GM18867 (cell line): ENCODE measurements around the gene ONECUT3.

Experiments used
- ATAC-seq: cut with Tn5 transposase; IDR thresholded peaks from one replicate; pipeline ENCODE4 v1.9.1; 2021; ENCODE audit warnings: mild to moderate bottlenecking, moderate library complexity; ENCODE audit not compliant: unreplicated experiment

Gene ONECUT3

DNA sequence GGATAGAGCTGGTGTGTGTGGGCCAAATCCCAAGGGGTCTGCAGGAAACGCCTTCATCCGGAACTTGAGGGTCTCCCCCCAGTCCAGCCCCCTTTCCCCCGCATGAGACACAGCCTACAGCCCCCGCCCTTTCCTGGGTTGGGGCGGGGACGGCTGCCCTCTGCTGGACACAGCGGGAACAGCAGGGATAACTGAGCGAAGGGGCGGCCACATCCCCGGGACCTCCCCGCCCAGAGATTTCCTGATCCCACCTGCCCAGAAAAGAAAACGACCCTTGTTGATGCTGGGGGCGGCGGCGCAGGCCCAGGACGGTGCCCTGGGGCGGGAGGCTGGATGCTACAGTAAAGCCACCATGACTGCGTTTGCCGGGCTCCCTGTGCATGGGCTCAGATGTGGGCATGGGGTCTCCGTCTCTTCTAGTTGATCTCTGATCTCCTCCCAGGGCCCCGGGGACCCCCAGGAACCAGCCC is 14.2 kb downstream of the ONECUT3 start:
- ATAC-seq, result no peak

DNA sequence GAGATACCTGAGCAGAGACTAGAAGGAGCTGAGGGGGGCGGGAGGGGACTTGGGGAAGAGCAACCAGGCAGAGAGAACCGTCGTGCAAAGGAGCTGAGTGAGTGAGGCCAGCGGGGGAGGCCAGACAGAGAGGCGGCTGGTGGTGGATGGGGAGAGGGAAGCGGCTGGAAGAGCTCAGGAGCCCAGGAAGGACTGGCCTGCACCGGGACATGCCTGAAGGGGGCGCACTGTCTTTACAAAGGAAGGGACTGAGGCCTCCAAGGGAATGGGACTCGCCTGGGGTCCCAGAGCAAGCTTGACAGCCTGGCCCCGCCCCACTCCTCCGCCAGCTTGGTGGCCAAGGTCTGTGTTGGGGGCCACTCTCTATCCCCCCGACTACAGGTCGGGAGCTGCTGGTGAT is 14.9 kb downstream of the ONECUT3 start:
- no peak for ATAC-seq

DNA sequence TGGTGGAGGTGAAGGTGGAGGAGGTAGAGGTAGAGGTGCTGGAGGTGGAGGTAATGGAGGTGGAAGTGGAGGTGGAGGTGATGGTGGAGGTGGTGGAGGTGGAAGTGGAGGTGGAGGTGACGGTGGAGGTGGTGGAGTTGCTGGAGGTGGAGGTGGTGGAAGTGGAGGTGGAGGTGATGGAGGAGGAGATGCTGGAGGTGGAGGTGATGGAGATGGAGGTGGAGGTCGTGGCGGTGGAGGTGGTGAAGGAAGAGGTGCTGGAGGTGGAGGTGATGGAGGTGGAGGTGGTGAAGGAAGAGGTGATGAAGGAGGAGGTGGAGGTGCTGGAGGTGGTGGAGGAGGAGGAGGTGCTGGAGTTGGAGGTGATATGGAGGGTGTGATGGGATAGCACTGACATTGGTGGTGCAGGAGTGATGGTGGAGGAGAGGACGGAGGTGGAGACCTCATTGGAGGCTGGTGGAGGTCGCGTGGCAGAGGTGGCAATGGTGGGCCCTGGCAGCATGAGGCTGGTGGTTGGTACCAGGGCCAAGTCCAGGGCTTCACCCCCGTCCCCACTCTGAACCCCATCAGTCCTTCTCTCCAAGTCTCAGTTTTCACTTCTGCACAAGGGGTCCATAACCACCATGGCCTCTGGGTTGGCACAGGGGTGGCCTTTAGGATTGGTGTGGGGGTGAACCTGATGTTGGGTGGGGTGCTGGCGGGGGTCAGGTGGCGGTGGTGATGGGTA is 15.8 kb downstream of the ONECUT3 start:
- no peak for ATAC-seq

DNA sequence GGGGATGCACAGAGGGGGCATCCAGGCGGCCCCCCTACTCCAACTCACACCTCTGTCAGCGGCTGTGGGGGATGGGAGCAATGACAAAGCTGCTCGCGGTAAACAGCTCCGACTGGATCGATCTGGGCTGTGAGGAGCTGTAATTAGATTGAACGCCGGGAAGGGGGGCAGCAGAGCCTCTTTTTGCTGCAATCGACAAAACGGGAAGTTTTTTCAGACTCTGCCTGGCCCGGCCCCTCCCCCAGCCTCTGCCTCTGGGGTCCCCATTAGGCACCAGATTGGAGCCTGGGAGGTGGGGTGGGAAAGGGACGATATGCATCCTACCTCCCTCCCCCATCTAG is 16.3 kb downstream of the ONECUT3 start:
- ATAC-seq, result no peak

DNA sequence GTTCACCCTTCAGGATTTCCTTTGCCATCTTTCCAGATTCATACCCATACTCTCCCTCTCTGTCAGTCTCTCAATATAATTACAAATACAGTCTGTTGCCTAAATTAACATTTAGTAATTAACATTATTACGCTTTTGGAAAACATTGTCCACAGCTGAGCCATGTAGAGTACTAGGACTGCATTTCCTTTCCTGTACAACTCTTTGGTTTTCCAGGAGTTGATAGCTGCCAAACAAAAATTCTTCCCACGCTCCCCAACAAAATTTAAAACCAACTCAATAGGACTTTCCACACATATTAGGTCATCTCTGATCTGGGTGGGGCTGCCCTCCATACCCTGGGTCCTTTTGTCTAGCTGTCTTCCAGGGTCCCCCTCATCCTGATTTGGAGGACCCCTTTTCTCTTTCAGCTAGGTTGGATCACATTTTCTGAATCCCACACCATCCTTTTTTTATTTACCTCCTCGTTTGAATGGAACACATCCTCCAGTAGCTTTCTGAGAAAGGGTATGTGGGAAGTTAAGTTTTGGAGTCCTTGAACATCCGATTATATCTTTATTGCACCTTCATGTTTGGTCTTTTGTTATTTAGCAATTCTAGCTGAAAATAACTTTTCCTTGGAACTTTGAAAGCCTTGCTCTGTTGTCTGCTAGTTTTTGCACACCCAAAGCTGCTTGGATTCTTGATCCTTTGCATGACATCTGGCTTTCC is 17.7 kb downstream of the ONECUT3 start:
- ATAC-seq, result no peak

DNA sequence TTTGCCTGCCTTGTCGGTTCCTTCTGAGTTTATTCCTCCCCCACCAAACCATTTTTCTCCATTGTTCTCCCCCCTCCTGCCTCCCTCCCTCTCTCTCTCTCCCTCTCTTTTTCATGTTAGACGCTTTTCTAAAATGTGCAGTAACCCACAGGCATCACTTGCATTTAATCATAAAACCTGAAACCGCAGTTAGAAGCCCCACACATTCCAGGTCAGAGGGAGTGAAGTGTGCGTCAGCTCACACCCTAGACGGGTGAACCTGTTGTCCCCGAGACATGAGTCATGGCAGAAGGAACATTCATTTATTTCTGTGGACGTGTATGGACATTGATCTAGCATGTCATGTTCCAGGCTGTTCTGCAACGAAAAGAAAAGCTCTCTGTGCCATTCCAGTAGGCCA is 19.9 kb downstream of the ONECUT3 start:
- no peak for ATAC-seq

DNA sequence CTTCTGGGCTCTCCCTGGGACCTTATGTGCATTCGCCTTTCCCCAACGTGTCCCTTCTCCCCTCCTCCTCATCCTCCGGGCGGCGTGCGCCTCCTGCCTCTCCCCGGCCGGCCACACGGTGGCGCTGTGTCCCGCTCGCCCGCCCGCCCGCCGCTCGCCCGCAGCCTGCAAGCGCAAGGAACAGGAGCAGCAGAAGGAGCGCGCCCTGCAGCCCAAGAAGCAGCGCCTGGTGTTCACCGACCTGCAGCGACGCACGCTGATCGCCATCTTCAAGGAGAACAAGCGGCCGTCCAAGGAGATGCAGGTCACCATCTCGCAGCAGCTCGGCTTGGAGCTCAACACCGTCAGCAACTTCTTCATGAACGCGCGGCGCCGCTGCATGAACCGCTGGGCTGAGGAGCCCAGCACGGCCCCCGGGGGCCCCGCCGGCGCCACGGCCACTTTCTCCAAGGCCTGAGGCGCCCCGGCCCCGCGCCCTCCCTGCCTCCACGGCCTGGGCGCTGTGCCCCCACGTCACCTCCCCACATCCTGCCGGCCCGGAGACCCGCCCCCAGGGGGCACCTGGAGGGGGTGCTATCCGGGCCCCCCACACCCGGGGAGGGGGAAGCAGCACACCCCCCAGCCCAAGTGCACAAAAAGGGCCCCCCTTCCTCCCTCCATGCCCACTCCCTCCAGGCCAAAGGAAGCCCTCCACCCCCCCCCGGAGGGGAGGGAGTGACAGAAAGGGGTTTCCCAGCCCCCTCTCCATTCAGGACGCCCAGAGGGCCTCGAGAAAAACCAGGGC is 21.9 kb downstream of the ONECUT3 start:
- no peak for ATAC-seq

DNA sequence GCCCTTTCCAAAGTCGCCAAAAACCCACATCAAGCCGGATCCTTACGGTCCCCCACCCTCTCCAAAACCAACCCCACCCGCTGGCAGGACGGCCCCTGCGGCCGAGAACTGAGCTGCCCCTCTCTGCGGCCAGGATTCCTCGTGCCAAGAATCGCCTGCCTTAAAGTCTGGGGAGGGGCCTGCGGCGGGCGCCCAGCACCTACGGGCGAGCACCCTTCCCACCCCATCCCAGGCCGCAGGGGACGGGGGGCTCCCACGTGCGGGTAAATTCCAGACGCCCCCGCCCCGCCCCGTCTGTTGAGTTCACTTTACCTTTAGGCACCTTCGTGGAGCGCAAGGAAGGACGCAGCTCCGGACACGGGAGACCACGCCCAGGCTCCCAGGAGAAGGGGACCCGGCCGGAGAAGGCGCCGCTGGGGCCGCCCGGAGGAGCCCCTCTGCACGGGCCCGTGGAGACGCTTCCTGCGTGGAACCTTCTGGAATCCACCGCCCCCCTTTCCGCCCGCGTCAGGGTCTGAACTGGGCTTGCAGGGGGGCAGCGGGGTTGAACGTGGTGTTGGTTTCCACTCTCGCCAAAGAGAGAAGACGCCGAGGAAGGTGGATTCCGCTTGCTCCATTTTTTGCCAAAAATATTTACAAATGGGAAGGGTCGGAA is 22.8 kb downstream of the ONECUT3 start:
- ATAC-seq, result no peak

DNA sequence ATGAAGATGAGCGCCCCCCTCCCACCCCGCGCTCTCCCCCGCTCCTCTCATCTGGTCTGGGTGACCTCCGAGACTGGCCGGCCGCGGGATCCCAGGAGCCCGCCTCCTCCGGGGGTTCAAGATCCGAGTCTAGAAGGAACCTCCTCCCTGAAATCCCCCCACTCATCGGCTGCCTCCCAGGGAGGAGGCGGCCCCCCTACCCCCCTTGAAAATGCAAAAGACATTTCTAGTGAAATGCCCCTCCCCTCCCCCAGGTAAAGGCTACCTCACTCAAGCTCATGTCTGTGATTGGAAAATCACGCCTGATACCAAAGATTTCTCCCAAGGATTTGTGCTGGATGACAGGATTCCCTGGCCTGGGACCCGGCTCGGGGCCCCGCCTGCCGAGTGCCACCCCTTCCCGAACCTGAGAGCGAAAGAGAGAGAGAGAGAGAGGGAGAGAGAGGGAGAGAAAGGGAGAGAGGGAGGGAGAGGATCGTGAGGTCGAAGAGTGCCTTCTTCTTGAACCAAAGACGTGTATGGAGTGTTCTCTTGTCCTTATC is 23.4 kb downstream of the ONECUT3 start:
- no peak for ATAC-seq

DNA sequence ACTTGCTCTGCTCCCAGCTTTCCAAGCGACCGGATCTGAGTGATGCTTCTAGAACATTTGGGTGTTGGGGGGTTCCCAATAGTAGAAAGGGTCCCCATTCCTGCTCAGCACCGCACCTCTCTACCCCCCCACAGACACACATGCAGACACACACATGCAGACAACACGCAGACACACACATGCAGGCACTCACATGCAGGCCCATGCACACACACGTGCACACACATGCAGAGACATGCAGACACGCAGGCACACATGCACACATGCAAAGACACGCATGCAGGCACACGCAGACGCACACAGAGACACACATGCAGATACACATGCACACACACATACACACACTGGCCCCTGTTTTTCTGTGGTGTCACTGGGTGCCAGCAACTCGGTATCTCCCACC is 23.8 kb downstream of the ONECUT3 start:
- ATAC-seq, result no peak

DNA sequence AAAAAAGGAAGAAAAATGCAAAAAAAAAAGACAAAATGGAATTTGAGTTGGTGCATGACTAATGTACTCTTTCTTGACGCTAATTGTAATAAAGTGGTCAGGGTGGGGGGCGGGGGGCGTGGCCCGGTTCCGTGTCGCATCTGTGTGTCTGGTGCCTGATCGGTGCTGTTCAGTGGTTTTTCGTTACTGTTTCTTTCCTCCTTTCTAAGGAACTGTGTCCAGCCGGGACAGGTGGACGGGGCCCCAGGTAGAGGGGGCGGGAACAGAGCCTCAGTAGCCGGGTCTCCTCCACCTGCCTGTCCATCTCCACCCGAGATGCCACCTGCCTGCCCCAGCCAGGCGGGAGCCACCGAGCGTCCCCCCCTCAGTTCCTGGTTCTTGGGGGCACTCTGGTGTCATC is 26.3 kb downstream of the ONECUT3 start:
- ATAC-seq, result no peak

DNA sequence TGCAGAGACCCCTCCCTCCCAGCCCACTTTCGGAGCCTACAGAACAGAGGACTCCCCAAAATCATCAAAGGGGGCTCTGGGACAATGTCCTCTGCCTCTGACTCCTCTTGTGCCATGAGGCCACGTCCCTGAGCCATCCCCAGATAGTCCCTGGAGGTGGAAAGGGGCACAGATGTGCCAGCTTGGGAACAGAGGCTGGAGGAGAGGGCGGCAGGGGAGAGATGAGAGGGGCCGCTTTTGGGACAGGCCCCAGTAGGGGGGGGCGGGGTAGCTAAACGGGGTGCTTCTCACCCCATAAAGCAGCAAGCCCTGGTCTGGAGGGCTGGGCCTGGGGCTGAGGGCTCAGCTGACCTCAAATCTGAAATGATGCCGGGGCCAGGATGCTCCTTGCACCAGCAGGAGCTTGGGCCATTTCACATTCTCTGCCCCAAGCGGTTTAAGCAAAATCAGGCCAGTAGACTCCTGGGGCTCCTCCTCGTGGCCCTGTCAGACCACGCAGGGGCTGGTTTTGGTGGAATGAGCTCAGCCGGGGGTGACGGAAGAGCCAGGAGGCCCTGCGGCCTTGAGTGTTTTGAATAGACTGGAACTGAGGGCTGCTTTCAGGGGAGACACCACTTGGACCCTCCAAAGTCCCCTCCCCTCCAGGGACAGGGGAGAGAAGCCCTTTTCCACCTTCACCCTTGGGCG is 27.1 kb downstream of the ONECUT3 start:
- no peak for ATAC-seq

DNA sequence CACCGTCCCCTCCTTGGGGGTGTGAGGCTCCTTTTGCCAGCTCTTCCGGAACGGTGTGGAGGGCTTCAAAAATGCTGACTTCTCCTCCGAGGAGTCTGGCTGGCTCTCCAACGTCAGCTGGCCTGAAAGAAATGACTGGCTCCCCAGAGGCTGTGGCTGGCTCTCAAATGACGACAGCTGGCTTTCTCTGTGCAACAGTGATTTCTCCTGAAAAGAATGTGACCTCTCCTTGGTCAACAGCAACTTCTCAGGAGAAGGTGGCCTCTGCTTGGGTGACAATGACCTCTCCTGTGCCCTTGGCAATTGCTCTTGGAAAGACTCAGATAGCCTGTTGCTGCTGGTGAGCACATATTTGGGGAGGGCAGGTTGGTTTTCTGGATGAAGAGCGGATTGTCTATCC is 29.2 kb downstream of the ONECUT3 start:
- ATAC-seq, result no peak

DNA sequence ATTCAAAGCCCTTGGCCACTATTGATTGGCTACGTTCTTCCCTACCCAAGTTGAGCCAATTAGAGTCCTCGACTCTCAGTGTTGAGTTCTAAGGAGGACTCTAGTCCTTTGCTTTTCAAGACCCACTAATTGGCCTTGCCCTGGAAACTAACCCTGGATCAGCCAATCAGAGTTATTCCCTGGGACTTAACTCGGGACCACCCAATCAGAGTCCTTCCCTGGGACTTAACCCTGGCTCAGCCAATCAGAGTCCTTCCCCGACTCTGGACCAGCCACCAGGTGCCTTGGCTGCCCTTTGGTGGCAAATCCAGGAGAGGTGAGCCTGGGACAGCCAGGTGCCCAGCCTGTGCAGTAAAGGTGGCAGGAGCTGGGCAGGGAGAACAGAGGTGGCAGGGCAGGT is 30.0 kb downstream of the ONECUT3 start:
- ATAC-seq, result no peak

DNA sequence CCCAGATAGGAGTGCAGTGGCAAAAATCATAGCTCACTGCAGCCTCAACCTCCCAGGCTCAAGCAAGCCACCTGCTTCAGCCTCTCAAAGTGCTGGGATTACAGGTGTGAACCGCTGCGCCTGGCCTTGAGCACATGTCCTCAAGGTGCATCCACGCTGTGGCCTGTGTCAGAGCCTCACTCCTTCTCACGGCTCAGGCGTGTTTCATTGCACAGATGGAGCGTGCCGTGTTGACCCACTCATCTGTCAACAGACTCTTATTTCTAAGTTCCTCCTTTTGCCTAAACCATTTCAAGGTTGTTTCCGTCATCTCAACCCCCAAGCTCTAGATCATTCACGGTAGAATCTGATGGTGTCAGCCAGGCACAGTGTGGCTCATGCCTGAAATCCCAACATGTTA is 30.6 kb downstream of the ONECUT3 start:
- no peak for ATAC-seq

DNA sequence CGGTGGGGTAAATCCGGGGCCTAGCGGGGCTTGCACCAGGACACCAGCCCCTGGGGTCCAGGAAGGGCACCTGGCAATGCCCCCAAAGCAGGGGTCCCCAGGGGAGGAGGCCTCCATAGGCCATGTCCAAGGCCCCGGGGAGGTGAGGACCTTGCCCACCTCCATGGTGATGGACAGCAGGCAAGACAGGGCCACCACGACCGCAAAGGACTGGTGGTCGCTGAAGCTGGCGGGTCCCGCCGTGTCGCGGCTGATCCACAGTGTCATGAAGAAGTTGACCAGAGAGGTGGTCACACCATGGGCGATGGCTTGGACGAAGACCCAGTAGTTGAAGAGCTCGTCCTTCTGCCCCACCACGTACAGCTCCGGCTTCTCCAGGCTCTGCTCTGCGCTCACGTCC is 32.0 kb downstream of the ONECUT3 start:
- ATAC-seq, result no peak

DNA sequence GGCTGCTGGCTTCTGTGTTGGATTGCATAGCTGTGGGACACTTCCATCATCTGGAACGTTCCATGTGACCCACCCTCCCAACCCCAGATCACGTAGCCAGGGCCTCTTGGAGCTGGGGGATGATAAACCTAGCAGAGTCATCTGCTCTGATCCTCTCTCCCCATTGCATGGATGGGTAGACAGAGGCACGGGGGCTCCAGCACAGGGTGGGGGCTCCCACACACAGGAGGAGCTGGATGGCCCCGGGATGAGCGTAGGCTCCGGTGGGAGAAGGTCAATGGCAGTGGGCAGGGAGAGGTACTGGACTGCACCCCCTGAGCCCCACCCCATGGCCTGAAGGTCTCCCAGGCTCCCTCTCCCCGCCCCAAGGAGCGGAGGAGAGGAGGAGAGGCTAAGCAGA is 33.4 kb downstream of the ONECUT3 start:
- no peak for ATAC-seq

DNA sequence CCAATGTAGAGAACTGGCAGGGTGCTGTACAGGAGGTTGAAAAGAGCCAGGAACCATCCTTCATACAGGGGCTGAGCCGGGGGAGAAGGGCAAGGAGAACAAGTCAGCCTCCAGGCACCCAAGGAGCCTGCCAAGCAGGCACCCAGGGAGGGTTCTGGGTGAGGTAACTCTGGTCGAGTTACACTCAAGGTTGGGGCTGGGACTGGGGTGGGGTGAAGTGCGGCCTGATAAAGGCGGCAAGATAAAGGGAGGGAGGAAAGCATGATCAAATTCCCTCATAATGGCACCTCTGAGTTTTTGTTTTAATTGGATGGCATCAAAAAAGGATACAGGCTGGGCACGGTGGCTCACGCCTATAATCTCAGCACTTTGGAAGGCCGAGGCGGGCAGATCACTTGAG is 33.8 kb downstream of the ONECUT3 start:
- ATAC-seq, result no peak

DNA sequence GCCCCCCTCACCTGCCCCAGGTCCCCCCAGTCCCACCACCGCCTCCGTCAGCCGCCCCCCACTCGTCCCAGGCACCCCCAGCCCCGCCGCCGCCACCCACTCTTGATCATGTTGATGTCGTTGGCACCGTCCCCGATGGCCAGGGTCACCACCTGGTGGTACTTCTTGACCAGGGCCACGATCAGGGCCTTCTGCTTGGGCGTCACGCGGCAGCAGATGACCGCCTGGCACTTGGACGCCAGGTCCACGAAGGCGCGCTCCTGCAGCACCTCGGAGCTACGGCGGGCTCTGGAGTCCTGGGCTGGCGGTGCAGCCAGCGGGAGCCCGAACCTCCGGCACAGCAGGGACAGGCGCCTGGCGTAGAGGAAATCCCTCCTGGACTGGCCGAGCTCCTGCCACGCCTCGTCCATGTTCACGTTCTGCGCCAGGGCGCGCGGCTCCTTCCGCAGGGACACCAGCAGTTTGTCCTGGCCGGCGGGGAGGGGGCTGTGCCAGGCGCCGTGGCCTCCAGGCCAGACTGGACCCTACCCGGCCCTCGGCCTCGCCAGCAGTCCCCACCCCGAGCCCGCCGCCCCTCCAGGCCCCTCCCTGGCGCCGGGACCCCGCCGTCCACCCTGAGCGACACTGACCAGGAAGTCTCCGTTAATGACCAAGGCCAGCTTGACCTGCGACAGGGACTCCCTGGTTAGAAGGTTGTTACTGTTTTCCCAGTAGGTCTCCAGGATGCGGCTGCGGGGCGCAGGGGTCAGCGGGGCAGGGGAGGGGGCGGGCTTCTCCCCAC is 36.1 kb downstream of the ONECUT3 start:
- no peak for ATAC-seq
